HG02763 (cell line): ENCODE data around the gene TGFB3.
"Not testable (repeated sequence)": the region's sequence is repeated elsewhere in the genome, so short reads cannot be mapped to it uniquely, and the experiment has no call there.

ENCODE experiments used
- ATAC-seq: cut with Tn5 transposase; IDR thresholded peaks from one replicate; pipeline ENCODE4 v1.9.1; 2021; ENCODE audit warnings: mild to moderate bottlenecking, moderate library complexity; ENCODE audit not compliant: unreplicated experiment

Gene TGFB3

DNA sequence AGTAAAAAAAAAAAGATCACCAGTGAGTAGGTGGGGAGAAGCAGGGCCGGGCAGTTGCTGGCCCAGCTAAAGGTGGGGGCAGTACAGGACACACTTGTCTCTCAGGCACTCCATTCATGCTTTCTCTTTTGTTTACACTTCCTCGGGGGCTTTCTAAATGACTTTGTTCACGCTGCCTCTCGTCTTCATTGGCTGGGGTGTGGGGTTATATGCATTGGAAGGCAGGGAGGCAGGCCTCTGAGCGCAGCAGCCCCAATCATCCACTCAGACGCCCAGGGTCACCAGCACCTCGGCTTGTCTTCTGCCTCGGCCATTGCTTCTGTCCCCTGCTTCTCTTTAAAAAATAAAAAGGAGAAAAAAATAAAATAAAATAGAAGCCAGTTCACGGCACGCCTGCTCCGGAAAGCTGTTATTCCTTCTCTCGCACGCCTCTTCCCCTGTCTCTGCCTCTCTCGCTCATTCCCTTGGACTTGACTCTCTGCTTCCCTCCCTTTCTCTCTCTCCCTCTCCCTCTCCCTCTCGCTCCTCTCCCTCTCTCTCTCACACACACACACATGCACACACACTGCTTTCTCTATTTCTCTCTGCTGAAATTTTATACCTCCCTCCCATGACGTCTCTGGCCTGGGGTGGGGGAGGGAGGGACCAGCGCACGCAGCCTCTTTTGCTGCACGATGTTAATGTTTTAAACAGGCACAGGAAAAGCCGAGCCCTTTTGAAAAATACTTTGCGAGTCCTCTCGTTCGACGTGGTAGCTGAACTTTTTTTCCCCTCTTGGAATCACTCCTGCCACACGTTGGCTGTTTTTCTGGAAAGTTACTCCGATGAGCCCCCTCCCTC lies at the start of gene TGFB3:
Gene TGFB3, minus strand, starts transcription at position 570 of the 840 bp plus-strand sequence. CDS start 1,102 bp downstream, outside the sequence.
- no peak for ATAC-seq

- no peak for ATAC-seq
These were observed 42.6 kb upstream of the TGFB3 start for GRCh38 chr14:76024211-76024907.

GRCh38 chr14:76023757-76024156 lies 42.0 kb upstream of the TGFB3 start:
- ATAC-seq, result no peak

- ATAC-seq, result no peak
These were observed 41.2 kb upstream of the TGFB3 start for GRCh38 chr14:76022991-76023390.

DNA sequence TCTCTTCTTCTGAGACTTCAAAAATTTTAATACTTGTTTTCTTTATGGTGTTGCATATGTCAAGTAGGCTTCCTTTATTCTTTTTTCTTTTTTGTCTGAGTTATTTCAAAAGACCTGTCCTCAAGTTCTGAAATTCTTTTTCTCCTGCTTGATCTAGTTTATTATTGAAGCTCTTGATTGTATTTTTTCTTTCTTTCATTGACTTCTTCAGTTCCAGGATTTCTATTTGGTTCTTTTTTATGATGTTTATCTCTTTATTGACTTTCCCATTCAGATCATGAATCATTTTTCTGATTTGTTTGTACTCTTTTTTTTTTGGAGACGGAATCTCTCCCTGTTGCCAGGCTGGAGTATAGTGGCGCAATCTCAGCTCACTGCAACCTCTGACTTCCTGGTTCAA lies 37.9 kb upstream of the TGFB3 start:
- no peak for ATAC-seq

- no peak for ATAC-seq
These were observed 33.9 kb upstream of the TGFB3 start for GRCh38 chr14:76015668-76016067.

- ATAC-seq, result no peak
These were observed 33.4 kb upstream of the TGFB3 start for GRCh38 chr14:76015191-76015590.

- ATAC-seq, result no peak
These were observed 30.6 kb upstream of the TGFB3 start for GRCh38 chr14:76012354-76012753.

- no peak for ATAC-seq
These were observed 30.1 kb upstream of the TGFB3 start for GRCh38 chr14:76011930-76012329.

DNA sequence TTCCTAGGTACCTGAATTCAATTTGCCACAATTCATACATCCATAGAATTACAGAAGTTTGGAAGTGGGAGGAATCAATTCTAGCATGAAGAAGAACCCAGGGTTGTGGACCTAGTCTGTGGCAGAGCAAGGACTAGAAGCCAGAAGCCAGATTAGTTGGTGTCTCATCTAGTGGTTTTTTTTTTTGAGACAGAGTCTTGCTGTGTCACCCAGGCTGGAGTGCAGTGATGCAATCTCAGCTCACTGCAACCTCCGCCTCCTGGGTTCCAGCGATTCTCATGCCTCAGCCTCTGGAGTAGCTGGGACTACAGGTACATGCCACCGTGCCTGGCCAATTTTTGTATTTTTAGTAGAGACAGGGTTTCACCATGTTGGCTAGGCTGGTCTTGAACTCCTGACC lies 27.8 kb upstream of the TGFB3 start:
- not testable (repeated sequence) for ATAC-seq

DNA sequence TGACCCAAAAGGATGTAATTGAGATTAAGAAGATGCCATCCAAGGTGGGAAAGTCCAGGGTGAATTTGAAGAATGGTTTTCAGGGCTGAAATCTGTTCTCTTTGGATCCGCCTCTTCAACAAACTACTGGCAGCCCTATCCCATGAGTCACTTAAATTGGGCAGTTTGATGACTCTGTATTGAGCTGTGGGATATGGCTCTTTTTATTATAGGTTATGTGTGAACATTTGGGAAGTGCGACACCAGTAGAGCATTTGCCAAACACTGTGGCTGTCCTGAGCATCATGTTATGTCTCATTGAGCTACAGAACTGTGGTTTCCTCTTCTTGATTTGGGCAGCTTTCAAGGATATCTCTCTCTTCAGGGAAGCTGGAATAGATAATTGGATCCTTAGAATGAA lies 26.1 kb upstream of the TGFB3 start:
- ATAC-seq, result no peak

GRCh38 chr14:76007379-76007778 lies 25.6 kb upstream of the TGFB3 start:
- no peak for ATAC-seq

DNA sequence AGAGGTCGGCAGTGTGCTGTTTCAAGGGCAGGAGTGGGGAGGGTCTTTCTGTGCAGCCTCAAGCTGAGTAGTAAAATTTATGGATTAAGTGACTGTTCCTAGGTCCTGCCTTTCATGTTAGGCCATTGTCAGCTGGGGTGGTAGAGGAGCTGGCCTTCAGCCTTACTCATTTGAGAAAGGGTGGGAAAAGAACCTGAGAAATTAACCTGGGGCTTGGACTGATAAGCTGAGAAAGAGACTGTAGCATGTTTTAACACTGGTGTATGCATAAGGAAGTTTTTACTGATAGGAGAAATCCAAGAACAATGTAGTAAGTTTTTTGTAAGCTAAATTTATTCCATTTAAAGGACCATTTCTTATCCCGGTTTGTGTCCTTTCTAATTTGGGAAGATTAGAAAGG lies 24.5 kb upstream of the TGFB3 start:
- no peak for ATAC-seq

DNA sequence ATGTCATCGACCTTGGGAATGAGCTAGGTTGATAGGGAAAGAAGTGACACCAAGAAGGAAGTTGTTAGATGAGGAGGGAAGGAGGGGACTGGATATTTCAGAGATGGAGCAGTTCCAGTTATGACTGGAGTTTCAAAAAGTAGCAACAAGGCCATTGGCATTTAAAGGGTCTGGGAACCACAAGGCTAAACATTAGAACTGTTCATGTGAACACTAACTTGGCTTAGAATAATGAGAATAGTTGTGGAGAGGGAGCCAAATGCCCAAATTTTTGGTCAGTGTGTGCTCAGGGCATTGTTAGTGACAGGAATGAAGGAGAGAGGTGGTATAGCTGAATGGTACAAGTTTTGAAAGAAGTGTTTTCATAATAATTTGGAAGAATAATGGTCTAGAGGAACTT lies 20.6 kb upstream of the TGFB3 start:
- no peak for ATAC-seq

DNA sequence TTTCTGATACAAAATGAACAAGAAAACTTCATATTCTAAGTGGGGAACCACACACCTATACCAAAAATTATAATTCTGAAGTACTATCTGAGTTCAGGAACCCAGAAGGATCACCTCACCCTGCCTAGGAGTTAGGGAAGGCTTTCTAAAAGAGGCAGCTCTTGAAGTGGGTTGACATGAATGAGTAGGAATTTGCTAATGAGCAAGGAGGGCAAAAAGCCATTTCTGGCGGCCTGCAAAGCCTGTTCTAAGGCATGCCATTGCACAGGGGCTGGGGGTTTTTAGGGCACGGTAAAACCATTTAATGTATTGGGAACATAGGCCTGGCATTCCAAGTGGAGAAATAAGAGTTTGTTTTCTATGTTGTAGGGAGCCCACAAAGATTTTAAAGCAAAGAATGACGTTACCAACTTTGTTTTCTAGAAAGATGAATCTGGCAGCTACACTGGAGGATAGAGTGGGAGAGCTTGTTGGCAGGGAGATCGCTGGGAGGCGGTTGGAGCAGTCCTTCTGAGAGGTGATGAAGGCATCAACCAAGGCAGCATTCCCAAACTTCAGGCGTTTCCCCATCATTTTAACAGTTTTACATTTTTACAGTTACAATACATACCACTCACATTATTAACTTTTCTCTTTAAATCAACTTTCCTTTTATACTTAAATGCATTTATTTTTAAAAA lies 17.9 kb upstream of the TGFB3 start:
- ATAC-seq, result no peak

DNA sequence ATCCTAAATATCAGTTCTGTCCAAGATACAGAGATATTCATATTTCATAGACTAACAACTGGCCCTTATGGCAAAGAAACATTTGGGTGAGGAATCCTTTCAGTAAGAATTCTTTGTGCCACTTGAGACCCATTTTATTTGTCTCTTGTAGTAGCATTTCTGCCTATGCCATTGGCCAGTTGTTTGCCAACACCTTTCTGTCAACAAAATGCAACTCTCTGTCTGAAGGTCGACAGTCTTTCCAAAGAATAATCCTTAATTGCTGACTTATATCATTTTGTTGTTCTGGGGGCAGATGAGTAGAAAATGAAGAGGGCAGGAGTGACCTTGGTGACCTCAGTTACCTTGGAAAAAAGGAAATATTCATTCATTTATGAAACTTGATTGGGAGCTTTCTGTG lies 14.7 kb upstream of the TGFB3 start:
- ATAC-seq, result no peak

DNA sequence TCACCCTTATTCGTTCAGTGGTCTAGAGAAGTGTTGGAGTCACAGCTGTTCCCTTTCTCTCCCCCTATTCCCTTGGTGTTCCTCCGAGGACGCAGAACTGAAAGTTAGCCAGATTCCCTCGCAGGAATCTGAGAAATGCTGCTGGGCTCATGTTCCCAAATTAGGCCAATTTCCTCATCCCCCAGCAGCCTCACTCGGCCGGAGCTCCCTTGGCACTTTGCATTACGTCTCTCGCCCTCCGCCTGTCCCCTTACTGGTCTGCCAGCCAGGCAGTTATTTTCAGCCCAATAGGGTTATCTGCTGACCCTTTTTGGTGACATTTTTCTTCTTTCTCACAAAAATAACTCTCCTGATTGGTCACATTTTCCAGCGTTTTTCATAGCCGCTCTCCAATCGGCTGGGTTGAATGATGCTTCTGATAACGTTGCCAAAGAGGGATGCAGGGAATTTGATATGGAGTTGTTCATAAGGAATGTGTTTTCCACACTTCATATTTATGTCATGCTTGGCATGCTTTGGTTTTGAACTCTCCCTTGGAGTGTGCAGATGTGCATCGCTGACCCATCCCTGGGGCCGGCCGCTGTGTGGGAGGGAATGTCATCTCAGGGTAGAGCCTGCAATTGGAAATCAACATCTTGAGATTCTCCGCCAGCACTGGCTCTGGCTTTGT lies 13.7 kb upstream of the TGFB3 start:
- ATAC-seq, result no peak

DNA sequence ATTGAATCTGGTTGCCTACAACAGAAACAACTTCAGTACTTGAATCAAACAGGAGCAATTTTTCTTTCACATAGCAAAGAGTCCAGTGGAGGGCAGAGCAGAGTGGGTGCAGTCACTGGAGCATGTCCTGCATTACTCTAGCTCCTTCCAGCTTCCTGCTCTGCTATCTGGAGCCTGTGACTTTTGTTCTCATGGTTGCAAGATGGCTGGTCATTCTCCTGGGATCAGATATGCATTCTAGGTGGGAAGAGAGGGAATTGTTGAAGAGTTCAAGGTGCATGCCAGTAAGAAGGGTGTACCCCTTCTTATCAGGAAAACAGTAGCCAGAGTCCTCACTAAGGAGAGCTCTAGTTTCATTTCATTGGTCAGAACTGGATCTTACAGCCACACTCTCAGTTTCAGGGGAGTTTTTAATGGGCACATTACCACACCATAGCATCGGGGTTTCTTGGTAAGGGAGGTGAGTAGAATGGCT lies 11.8 kb upstream of the TGFB3 start:
- ATAC-seq, result no peak

DNA sequence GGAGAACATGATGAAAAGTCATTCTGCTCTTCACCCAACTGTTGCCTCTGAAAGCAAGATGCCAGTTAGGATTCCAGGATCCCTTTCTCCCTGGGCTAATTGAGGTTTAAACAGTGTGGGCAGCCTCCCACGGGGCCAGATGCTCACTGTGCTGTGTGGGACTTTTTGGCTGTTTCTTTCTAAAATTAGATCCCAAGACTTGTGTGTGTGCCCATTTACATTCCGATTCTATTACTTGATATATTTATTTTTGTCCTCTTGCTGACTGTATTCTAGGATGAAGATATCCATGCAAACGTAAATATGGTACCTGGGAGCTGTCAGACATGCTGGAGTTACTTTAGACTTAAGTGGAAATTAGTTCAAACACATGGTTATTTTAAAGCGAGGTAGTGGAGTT lies 10.0 kb upstream of the TGFB3 start:
- ATAC-seq, result no peak

DNA sequence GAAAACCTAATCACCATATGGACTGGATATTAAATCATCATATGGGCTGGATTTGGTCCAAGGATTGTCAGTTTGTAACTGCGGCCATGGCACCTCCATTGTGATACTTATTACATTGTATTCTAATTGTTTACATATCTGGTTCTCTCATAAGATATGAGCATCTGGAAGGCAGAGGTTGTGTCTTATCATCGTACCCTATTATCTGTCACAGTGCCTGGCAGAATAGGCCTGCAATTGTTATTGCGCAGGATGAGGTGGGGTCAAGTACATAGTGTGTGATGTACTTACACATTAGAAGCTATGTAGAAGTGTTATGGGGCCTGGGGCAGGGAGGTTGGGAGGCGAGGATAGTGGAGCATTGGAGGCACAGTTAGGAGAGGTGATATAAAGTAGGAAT lies 8.5 kb upstream of the TGFB3 start:
- ATAC-seq, result no peak

DNA sequence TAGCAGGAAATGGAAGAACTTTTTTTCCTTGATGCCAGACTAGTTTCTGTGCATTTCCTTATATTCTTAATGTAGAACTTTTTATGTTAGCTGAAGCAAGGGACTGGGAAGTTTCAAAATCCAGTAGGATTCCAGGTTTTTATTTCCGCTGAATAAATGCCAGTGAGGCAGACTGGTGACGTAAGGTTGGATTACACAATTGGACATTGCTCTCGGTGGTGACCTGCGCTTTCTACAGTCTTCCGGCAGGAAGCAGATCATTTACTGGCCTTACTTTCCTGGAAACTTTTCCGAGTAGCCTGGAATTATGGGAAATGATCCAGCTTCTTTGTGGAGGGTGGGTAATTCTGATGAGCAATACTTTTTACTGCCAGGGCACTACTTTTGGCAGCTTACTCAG lies 7.3 kb upstream of the TGFB3 start:
- no peak for ATAC-seq
